CD4-positive, alpha-beta memory T cell (primary cell): ENCODE results near the gene GRIK4. TPM values are rescaled to one million over a fixed set of nuclear protein-coding genes. Genes with fewer than 3 reads are reported as not detected.

Source experiments
- CTCF ChIA-PET: fragments of 350-600 bp; sonication (Branson Sonifier 250); formaldehyde crosslinking; loops from one replicate; lab custom pipeline; 2021; ENCODE audit warnings: inconsistent platforms; ENCODE audit not compliant: partially characterized antibody; lab: Charles Lee
- POLR2A ChIA-PET: fragments of 350-600 bp; sonication (Branson Sonifier 250); formaldehyde crosslinking; loops from one replicate; lab custom pipeline; 2021; ENCODE audit not compliant: partially characterized antibody; lab: Charles Lee
- DNase-seq, 5 donors: peaks; one replicate each; pipeline versions ENCODE4 v3.0.0 to v3.0.0-alpha.2; 2020 to 2022; ENCODE audit warnings: mixed read lengths in 1 of 5
- H3K27ac ChIP-seq: one replicate; pipeline ENCODE4 v1.7.0; 2013; ENCODE audit warnings: low read depth, low read length
- H3K27me3 ChIP-seq: 2 replicates; pipeline ENCODE4 v1.7.0; 2013; ENCODE audit warnings: mild to moderate bottlenecking, low read length, moderate library complexity; ENCODE audit not compliant: insufficient read depth
- H3K36me3 ChIP-seq: 2 replicates; pipeline ENCODE4 v1.7.0; 2013; ENCODE audit warnings: mild to moderate bottlenecking, low read length, moderate library complexity; ENCODE audit not compliant: insufficient read depth
- H3K4me1 ChIP-seq: 2 replicates; pipeline ENCODE4 v1.7.0; 2013; ENCODE audit warnings: mild to moderate bottlenecking, low read length, moderate library complexity; ENCODE audit not compliant: insufficient read depth
- H3K4me3 ChIP-seq, 2 donors: one replicate each; pipeline ENCODE4 v1.7.0; 2013; ENCODE audit warnings: low read length in 2 of 2, mild to moderate bottlenecking in 1 of 2
- H3K9me3 ChIP-seq, 2 donors: one replicate each; pipeline ENCODE4 v1.7.0; 2013; ENCODE audit warnings: low read length in 2 of 2, control low read depth in 1 of 2; ENCODE audit not compliant: control insufficient read depth in 1 of 2
- H3K27ac Mint-ChIP-seq, 7 donors: one replicate each; pipeline ENCODE4 v1.8.0; 2020 to 2021; ENCODE audit warnings: mixed read lengths in 7 of 7, mild to moderate bottlenecking in 6 of 7, inconsistent platforms in 3 of 7, moderate library complexity in 3 of 7
- H3K27me3 Mint-ChIP-seq, 2 donors: one replicate each; pipeline ENCODE4 v1.8.0; 2020 to 2021; ENCODE audit warnings: mixed read lengths in 2 of 2
- H3K36me3 Mint-ChIP-seq, 2 donors: one replicate each; pipeline ENCODE4 v1.8.0; 2020 to 2021; ENCODE audit warnings: mixed read lengths in 2 of 2, inconsistent platforms in 1 of 2, mild to moderate bottlenecking in 1 of 2
- H3K4me1 Mint-ChIP-seq, 4 donors: one replicate each; pipeline ENCODE4 v1.8.0; 2020 to 2021; ENCODE audit warnings: mixed read lengths in 4 of 4, mild to moderate bottlenecking in 1 of 4
- H3K4me3 Mint-ChIP-seq, 8 donors: one replicate each; pipeline ENCODE4 v1.8.0; 2020 to 2021; ENCODE audit warnings: mixed read lengths in 8 of 8, mild to moderate bottlenecking in 7 of 8, moderate library complexity in 6 of 8, inconsistent platforms in 3 of 8
- H3K9me3 Mint-ChIP-seq, 8 donors: one replicate each; pipeline ENCODE4 v1.8.0; 2020 to 2021; ENCODE audit warnings: mixed read lengths in 8 of 8, mild to moderate bottlenecking in 5 of 8, inconsistent platforms in 3 of 8, moderate library complexity in 1 of 8
- intact Hi-C: fragments of 100-400 bp; cut with micrococcal nuclease; formaldehyde crosslinking; loops from one replicate; pipeline ENCODE4 v1.15.1; 2023
- polyA plus RNA-seq, 2 donors: library from polyadenylated mRNA; unstranded; fragments of 300-500 nt; fragmentation: Illumina TruSeq; gene quantifications; one replicate each; pipeline ENCODE4 v1.2.3, GENCODE V29; 2021
- total RNA-seq, 2 experiments: library from RNA; stranded (reverse); gene quantifications; one replicate each; pipeline ENCODE4 v1.2.3, GENCODE V29; 2021

Gene GRIK4
- total and polyA plus RNA-seq, 4 experiments from 2014 or later, result 0.06 TPM; not detected in 3

- intact Hi-C loops, result no loop called here
- no peak overlapping the region for H3K4me3 Mint-ChIP-seq
- Histone ChIP-seq H3K36me3 (no peaks in the 10 kb centered on the region), H3K27ac (no peak overlapping the region), H3K9me3 (no peaks in the 10 kb centered on the region), H3K4me1 (no peaks in the 10 kb centered on the region), H3K27me3 (no peaks in the 10 kb centered on the region), H3K4me3 (no peak overlapping the region)
- CTCF ChIA-PET, result no interaction called here
- H3K4me1 Mint-ChIP-seq, result peaks cover 0 to 4% (median 0%) of the 10 kb centered on the region in 4 donors
- no peak overlapping the region for H3K27ac Mint-ChIP-seq
- peaks cover 18 to 22% of the 10 kb centered on the region in 2 donors for H3K27me3 Mint-ChIP-seq
- no peak for DNase-seq
- no peaks in the 10 kb centered on the region for H3K36me3 Mint-ChIP-seq
- peaks cover 0 to 10% (median 1%) of the 10 kb centered on the region in 8 donors for H3K9me3 Mint-ChIP-seq
- POLR2A ChIA-PET, result no interaction called here
Observed at GRCh38 chr11:120871924-120872323, 360.4 kb downstream of the GRIK4 start.

- H3K4me3 ChIP-seq, result no peak overlapping the region
- intact Hi-C loops, result no loop called here
- POLR2A ChIA-PET, result no interaction called here
- CTCF ChIA-PET, result no interaction called here
- Mint-ChIP-seq H3K27ac (no peak overlapping the region), H3K27me3 (peaks cover 13 to 17% of the 10 kb centered on the region in 2 donors), H3K4me1 (peaks cover 0 to 1% (median 0%) of the 10 kb centered on the region in 4 donors), H3K9me3 (peaks cover 0 to 11% (median 1%) of the 10 kb centered on the region in 8 donors), H3K4me3 (no peak overlapping the region), H3K36me3 (no peaks in the 10 kb centered on the region)
- no peaks in the 10 kb centered on the region for H3K9me3 ChIP-seq
- H3K27me3 ChIP-seq, result no peaks in the 10 kb centered on the region
- no peak overlapping the region for H3K27ac ChIP-seq
- H3K4me1 ChIP-seq, result no peaks in the 10 kb centered on the region
- no peak for DNase-seq
- H3K36me3 ChIP-seq, result no peaks in the 10 kb centered on the region
Observed at GRCh38 chr11:120873966-120874735, 362.6 kb downstream of the GRIK4 start.

- ChIA-PET CTCF (no interaction called here), POLR2A (no interaction called here)
- Mint-ChIP-seq H3K27ac (no peak overlapping the region), H3K4me3 (no peak overlapping the region), H3K4me1 (peaks cover 0 to 1% (median 0%) of the 10 kb centered on the region in 4 donors), H3K27me3 (peaks cover 17% of the 10 kb centered on the region in 2 donors), H3K36me3 (no peaks in the 10 kb centered on the region), H3K9me3 (peaks cover 0 to 11% (median 1%) of the 10 kb centered on the region in 8 donors)
- no peaks in the 10 kb centered on the region for H3K4me1 ChIP-seq
- no peak overlapping the region for H3K27ac ChIP-seq
- H3K4me3 ChIP-seq, result no peak overlapping the region
- H3K27me3 ChIP-seq, result no peaks in the 10 kb centered on the region
- no peaks in the 10 kb centered on the region for H3K9me3 ChIP-seq
- intact Hi-C loops, result no loop called here
- no peaks in the 10 kb centered on the region for H3K36me3 ChIP-seq
- DNase-seq, result no peak
Observed at GRCh38 chr11:120875986-120876385, 364.4 kb downstream of the GRIK4 start.

GRCh38 chr11:120877746-120878365 is 366.3 kb downstream of the GRIK4 start:
- H3K9me3 Mint-ChIP-seq, result peaks cover 0 to 11% (median 1%) of the 10 kb centered on the region in 8 donors
- no peaks in the 10 kb centered on the region for H3K9me3 ChIP-seq
- no peaks in the 10 kb centered on the region for H3K4me1 ChIP-seq
- H3K4me1 Mint-ChIP-seq, result no peaks in the 10 kb centered on the region
- no peak overlapping the region for H3K27ac Mint-ChIP-seq
- H3K27me3 Mint-ChIP-seq, result peaks cover 14% of the 10 kb centered on the region in 2 donors
- ChIA-PET POLR2A (no interaction called here), CTCF (no interaction called here)
- no peak for DNase-seq
- H3K4me3 ChIP-seq, result no peak overlapping the region
- no peaks in the 10 kb centered on the region for H3K36me3 ChIP-seq
- intact Hi-C loops, result no loop called here
- H3K27me3 ChIP-seq, result no peaks in the 10 kb centered on the region
- H3K4me3 Mint-ChIP-seq, result no peak overlapping the region
- H3K36me3 Mint-ChIP-seq, result no peaks in the 10 kb centered on the region
- H3K27ac ChIP-seq, result no peak overlapping the region

GRCh38 chr11:120878781-120879180 is 367.2 kb downstream of the GRIK4 start:
- intact Hi-C loops, result no loop called here
- Mint-ChIP-seq H3K36me3 (no peaks in the 10 kb centered on the region), H3K4me1 (no peaks in the 10 kb centered on the region), H3K27ac (no peak overlapping the region), H3K9me3 (peaks cover 0 to 11% (median 1%) of the 10 kb centered on the region in 8 donors), H3K4me3 (no peak overlapping the region), H3K27me3 (peaks cover 9 to 13% of the 10 kb centered on the region in 2 donors)
- no peaks in the 10 kb centered on the region for H3K4me1 ChIP-seq
- no peak overlapping the region for H3K27ac ChIP-seq
- H3K9me3 ChIP-seq, result no peaks in the 10 kb centered on the region
- H3K36me3 ChIP-seq, result no peaks in the 10 kb centered on the region
- DNase-seq, result no peak
- H3K27me3 ChIP-seq, result no peaks in the 10 kb centered on the region
- no peak overlapping the region for H3K4me3 ChIP-seq
- ChIA-PET POLR2A (no interaction called here), CTCF (no interaction called here)

- peaks cover 0 to 11% (median 1%) of the 10 kb centered on the region in 8 donors for H3K9me3 Mint-ChIP-seq
- H3K27ac ChIP-seq, result no peak overlapping the region
- H3K36me3 ChIP-seq, result no peaks in the 10 kb centered on the region
- H3K4me3 ChIP-seq, result no peak overlapping the region
- H3K9me3 ChIP-seq, result no peaks in the 10 kb centered on the region
- no peaks in the 10 kb centered on the region for H3K36me3 Mint-ChIP-seq
- H3K27me3 Mint-ChIP-seq, result peaks cover 11 to 14% of the 10 kb centered on the region in 2 donors
- DNase-seq, result no peak
- POLR2A ChIA-PET, result no interaction called here
- no peak overlapping the region for H3K27ac Mint-ChIP-seq
- intact Hi-C loops, result no loop called here
- no peaks in the 10 kb centered on the region for H3K4me1 ChIP-seq
- CTCF ChIA-PET, result no interaction called here
- H3K27me3 ChIP-seq, result no peaks in the 10 kb centered on the region
- no peak overlapping the region for H3K4me3 Mint-ChIP-seq
- no peaks in the 10 kb centered on the region for H3K4me1 Mint-ChIP-seq
Observed at GRCh38 chr11:120880498-120881175, 369.1 kb downstream of the GRIK4 start.

- no peaks in the 10 kb centered on the region for H3K4me1 Mint-ChIP-seq
- no peaks in the 10 kb centered on the region for H3K27me3 ChIP-seq
- H3K36me3 ChIP-seq, result no peaks in the 10 kb centered on the region
- peaks cover 0 to 4% (median 0%) of the 10 kb centered on the region in 8 donors for H3K9me3 Mint-ChIP-seq
- H3K27ac ChIP-seq, result no peak overlapping the region
- H3K27ac Mint-ChIP-seq, result no peak overlapping the region
- H3K9me3 ChIP-seq, result no peaks in the 10 kb centered on the region
- ChIA-PET POLR2A (no interaction called here), CTCF (no interaction called here)
- no peak for DNase-seq
- peaks cover 11 to 15% of the 10 kb centered on the region in 2 donors for H3K27me3 Mint-ChIP-seq
- H3K4me3 ChIP-seq, result no peak overlapping the region
- intact Hi-C loops, result no loop called here
- H3K4me1 ChIP-seq, result no peaks in the 10 kb centered on the region
- no peak overlapping the region for H3K4me3 Mint-ChIP-seq
- no peaks in the 10 kb centered on the region for H3K36me3 Mint-ChIP-seq
Observed at GRCh38 chr11:120881596-120881995, 370.0 kb downstream of the GRIK4 start.
